IPS-15b (cell line): ENCODE measurements around the gene AKAP8.
"Not testable (repeated sequence)": the region's sequence is repeated elsewhere in the genome, so short reads cannot be mapped to it uniquely, and the experiment has no call there.

Source experiments
- H3K27me3 ChIP-seq: one replicate; pipeline ENCODE4 v1.6.1; 2013; ENCODE audit warnings: low read length; ENCODE audit not compliant: control insufficient read depth, insufficient read depth
- H3K36me3 ChIP-seq: one replicate; pipeline ENCODE4 v1.6.1; 2013; ENCODE audit warnings: low read length; ENCODE audit not compliant: control insufficient read depth, insufficient read depth
- H3K4me1 ChIP-seq: one replicate; pipeline ENCODE4 v1.6.1; 2013; ENCODE audit warnings: mild to moderate bottlenecking, low read length; ENCODE audit not compliant: control insufficient read depth, insufficient read depth
- H3K4me3 ChIP-seq: one replicate; pipeline ENCODE4 v1.5.1; 2013; ENCODE audit warnings: low read depth, low read length
- H3K9ac ChIP-seq: one replicate; pipeline ENCODE4 v1.6.1; 2013; ENCODE audit warnings: low read depth, mild to moderate bottlenecking, low read length
- H3K9me3 ChIP-seq: one replicate; pipeline ENCODE4 v1.6.1; 2013; ENCODE audit warnings: mild to moderate bottlenecking, low read length; ENCODE audit not compliant: control insufficient read depth, insufficient read depth

The AKAP8 gene

DNA sequence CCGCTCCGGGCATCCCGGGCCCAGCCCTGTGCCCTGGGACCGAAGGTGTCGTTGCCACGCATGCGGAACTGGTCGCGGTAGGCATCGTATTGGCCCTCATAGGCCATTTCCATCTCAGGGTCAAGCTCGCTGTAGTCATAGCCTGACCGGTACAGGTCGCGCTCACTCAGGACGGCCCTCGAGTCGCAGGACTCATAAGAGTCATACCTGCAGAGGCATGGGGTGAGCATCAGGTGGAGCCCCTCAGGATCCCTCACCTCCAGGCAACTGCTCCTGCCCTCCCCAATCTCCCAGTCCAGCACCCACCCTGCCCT is 21.8 kb upstream of the AKAP8 start:
- no peaks in the 10 kb centered on the region for H3K4me1 ChIP-seq
- H3K36me3 ChIP-seq, result peaks cover 72% of the 10 kb centered on the region
- no peaks in the 10 kb centered on the region for H3K9me3 ChIP-seq
- no peak overlapping the region for H3K9ac ChIP-seq
- no peak overlapping the region for H3K4me3 ChIP-seq
- H3K27me3 ChIP-seq, result no peaks in the 10 kb centered on the region

GRCh38 chr19:15400521-15401396 is 21.2 kb upstream of the AKAP8 start:
- H3K9ac ChIP-seq, result no peak overlapping the region
- peaks cover 77% of the 10 kb centered on the region for H3K36me3 ChIP-seq
- no peaks in the 10 kb centered on the region for H3K9me3 ChIP-seq
- no peaks in the 10 kb centered on the region for H3K4me1 ChIP-seq
- H3K4me3 ChIP-seq, result no peak overlapping the region
- H3K27me3 ChIP-seq, result no peaks in the 10 kb centered on the region

GRCh38 chr19:15399635-15400034 is 20.0 kb upstream of the AKAP8 start:
- no peaks in the 10 kb centered on the region for H3K27me3 ChIP-seq
- H3K4me3 ChIP-seq, result no peak overlapping the region
- H3K9me3 ChIP-seq, result no peaks in the 10 kb centered on the region
- no peaks in the 10 kb centered on the region for H3K4me1 ChIP-seq
- H3K36me3 ChIP-seq, result peaks cover 77% of the 10 kb centered on the region
- no peak overlapping the region for H3K9ac ChIP-seq

GRCh38 chr19:15399234-15399515 is 19.6 kb upstream of the AKAP8 start:
- no peaks in the 10 kb centered on the region for H3K27me3 ChIP-seq
- no peaks in the 10 kb centered on the region for H3K9me3 ChIP-seq
- no peaks in the 10 kb centered on the region for H3K4me1 ChIP-seq
- H3K36me3 ChIP-seq, result peaks cover 77% of the 10 kb centered on the region
- H3K4me3 ChIP-seq, result no peak overlapping the region
- no peak overlapping the region for H3K9ac ChIP-seq

GRCh38 chr19:15398501-15399233 is 19.1 kb upstream of the AKAP8 start:
- Histone ChIP-seq H3K4me1 (no peaks in the 10 kb centered on the region), H3K9me3 (no peaks in the 10 kb centered on the region), H3K27me3 (no peaks in the 10 kb centered on the region), H3K9ac (no peak overlapping the region), H3K4me3 (no peak overlapping the region), H3K36me3 (peaks cover 74% of the 10 kb centered on the region)

GRCh38 chr19:15397782-15398181 is 18.2 kb upstream of the AKAP8 start:
- Histone ChIP-seq H3K27me3 (no peaks in the 10 kb centered on the region), H3K9me3 (no peaks in the 10 kb centered on the region), H3K4me1 (no peaks in the 10 kb centered on the region), H3K9ac (no peak overlapping the region), H3K4me3 (no peak overlapping the region), H3K36me3 (peaks cover 66% of the 10 kb centered on the region)

- Histone ChIP-seq H3K9me3 (no peaks in the 10 kb centered on the region), H3K9ac (no peak overlapping the region), H3K36me3 (peaks cover 61% of the 10 kb centered on the region), H3K4me3 (no peak overlapping the region), H3K4me1 (no peaks in the 10 kb centered on the region), H3K27me3 (no peaks in the 10 kb centered on the region)
These were observed 17.6 kb upstream of the AKAP8 start for GRCh38 chr19:15397236-15397635.

DNA sequence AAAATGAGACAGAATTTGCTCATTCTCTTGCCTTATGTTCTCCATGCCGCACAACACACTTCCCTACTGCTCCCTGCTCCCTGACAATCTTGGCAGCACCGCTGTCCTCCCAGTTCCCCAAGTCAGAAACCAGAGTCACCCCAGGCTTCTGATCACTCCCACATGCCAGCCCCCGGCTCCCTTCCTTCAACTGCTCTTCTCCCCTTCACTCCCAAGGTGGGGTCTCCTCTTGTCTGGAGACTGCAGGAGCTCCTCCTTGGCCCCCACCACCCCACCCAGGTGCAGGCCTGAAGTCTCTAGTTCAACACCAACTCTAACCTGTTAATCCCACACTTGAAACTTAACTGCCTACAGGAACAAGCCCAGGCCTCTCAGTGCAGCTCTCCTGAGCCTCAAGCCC is 16.8 kb upstream of the AKAP8 start:
- Histone ChIP-seq H3K27me3 (no peaks in the 10 kb centered on the region), H3K9me3 (no peaks in the 10 kb centered on the region), H3K4me3 (no peak overlapping the region), H3K36me3 (peaks cover 60% of the 10 kb centered on the region), H3K4me1 (no peaks in the 10 kb centered on the region), H3K9ac (no peak overlapping the region)

DNA sequence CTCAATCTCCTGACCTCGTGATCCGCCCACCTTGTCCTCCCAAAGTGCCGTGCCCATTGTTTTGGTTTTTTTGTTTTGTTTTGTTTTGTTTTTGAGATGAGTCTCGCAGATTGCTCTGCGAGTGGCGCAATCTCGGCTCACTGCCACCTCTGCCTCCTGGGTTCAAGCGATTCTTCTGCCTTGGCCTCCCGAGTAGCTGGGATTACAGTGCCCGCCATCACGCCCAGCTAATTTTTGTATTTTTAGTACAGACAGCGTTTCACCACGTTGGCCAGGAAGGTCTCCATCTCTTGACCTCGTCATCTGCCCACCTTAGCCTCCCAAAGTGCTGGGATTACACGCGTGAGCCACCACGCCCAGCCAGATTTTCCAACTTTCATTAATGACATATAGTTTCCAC is 15.7 kb upstream of the AKAP8 start:
- peaks cover 52% of the 10 kb centered on the region for H3K36me3 ChIP-seq
- not testable (repeated sequence) for H3K9me3 ChIP-seq

GRCh38 chr19:15394426-15394825 is 14.8 kb upstream of the AKAP8 start:
- H3K36me3 ChIP-seq, result peaks cover 45% of the 10 kb centered on the region
- no peak overlapping the region for H3K9ac ChIP-seq
- no peaks in the 10 kb centered on the region for H3K4me1 ChIP-seq
- no peaks in the 10 kb centered on the region for H3K27me3 ChIP-seq
- no peaks in the 10 kb centered on the region for H3K9me3 ChIP-seq
- H3K4me3 ChIP-seq, result no peak overlapping the region

More for the DNA sequence above, 15.7 kb upstream of the AKAP8 start:
- H3K9ac ChIP-seq, H3K27me3 ChIP-seq, H3K4me3 ChIP-seq, H3K4me1 ChIP-seq: not testable (repeated sequence)

DNA sequence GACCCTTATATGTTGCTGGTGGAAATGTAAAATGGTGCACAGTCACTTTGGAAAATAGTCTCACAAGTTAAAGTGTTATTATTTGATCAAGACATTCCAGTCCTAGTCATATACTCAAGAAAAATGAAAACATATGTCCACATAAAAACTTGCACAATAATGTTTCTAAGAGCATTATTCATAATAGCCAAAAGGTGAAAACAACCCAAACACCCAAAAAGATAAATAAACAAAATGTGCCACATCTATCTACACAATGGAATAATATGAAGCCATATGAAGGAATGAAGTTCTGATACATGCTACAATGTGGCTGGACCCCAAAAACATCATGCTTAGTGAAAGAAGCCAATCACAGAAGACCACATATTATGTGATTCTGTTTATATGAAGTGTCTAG is 14.4 kb upstream of the AKAP8 start:
- Histone ChIP-seq H3K4me1 (no peaks in the 10 kb centered on the region), H3K9me3 (no peaks in the 10 kb centered on the region), H3K9ac (no peak overlapping the region), H3K36me3 (peaks cover 40% of the 10 kb centered on the region), H3K4me3 (no peak overlapping the region), H3K27me3 (no peaks in the 10 kb centered on the region)

DNA sequence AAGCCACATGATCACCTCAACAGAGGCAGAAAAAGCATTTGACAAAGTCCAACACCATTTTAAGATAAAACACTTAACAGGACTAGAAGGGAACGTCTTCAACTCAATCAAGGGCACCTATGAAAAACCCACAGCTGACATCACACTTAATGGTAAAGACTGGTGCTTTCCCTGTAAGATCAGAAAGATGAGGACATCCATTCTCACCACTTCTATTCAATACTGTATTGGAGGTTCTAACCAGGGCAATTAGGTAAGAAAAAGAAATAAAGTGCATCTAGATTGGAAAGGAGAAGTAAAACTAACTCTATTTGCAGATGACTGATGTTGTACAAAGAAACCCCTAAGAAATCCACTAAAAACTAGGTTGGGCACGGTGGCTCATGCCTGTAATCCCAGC is 11.2 kb upstream of the AKAP8 start:
- H3K27me3 ChIP-seq, result no peaks in the 10 kb centered on the region
- H3K4me3 ChIP-seq, result no peak overlapping the region
- no peaks in the 10 kb centered on the region for H3K4me1 ChIP-seq
- H3K9ac ChIP-seq, result no peak overlapping the region
- H3K36me3 ChIP-seq, result peaks cover 9% of the 10 kb centered on the region
- H3K9me3 ChIP-seq, result no peaks in the 10 kb centered on the region
